Measurements from ENCODE around the gene CFC1.
"Not testable (repeated sequence)": the region's sequence is repeated elsewhere in the genome, so short reads cannot be mapped to it uniquely, and the experiment has no call there.

- TF ChIP-seq EZH2phosphoT487 (IDR thresholded peaks at IDR 0.05; ENCODE audit: borderline replicate concordance, low read length), result not testable (repeated sequence)
- TF ChIP-seq, protein P1, sequence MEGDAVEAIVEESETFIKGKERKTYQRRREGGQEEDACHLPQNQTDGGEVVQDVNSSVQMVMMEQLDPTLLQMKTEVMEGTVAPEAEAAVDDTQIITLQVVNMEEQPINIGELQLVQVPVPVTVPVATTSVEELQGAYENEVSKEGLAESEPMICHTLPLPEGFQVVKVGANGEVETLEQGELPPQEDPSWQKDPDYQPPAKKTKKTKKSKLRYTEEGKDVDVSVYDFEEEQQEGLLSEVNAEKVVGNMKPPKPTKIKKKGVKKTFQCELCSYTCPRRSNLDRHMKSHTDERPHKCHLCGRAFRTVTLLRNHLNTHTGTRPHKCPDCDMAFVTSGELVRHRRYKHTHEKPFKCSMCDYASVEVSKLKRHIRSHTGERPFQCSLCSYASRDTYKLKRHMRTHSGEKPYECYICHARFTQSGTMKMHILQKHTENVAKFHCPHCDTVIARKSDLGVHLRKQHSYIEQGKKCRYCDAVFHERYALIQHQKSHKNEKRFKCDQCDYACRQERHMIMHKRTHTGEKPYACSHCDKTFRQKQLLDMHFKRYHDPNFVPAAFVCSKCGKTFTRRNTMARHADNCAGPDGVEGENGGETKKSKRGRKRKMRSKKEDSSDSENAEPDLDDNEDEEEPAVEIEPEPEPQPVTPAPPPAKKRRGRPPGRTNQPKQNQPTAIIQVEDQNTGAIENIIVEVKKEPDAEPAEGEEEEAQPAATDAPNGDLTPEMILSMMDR (conservative IDR thresholded peaks at IDR 0.05; ENCODE audit: low read depth, low read length), result not testable (repeated sequence)
Measured at GRCh38 chr2:130549475-130549874, 49.9 kb downstream of the CFC1 start.
